Neutrophil (primary cell): ENCODE measurements around the gene PLXNA1.
A peak's percentile ranks its signal among the peaks of the same experiment; 100 is the strongest.

ENCODE experiments used
- H3K27ac ChIP-seq: fragments of 200-600 bp; sonication (generic); 2 replicates; pipeline ENCODE4 v1.5.1; 2016; ENCODE audit warnings: mild to moderate bottlenecking, moderate library complexity
- H3K27me3 ChIP-seq: fragments of 200-600 bp; sonication (generic); 2 replicates; pipeline ENCODE4 v1.6.0; 2016; ENCODE audit warnings: mild to moderate bottlenecking
- H3K36me3 ChIP-seq: fragments of 200-600 bp; sonication (generic); 2 replicates; pipeline ENCODE4 v1.5.1; 2017
- H3K4me1 ChIP-seq, 2 experiments: fragments of 200-600 bp in 1 of 2; sonication (generic) in 1 of 2; 1 replicate in 1 of 2; 2 replicates in 1 of 2; pipeline versions ENCODE4 v1.5.1 to v1.6.1; 2013 to 2016; ENCODE audit warnings: low read depth in 1 of 2, low read length in 1 of 2, mild to moderate bottlenecking in 1 of 2, moderate library complexity in 1 of 2; ENCODE audit not compliant: control insufficient read depth in 1 of 2, insufficient read depth in 1 of 2
- H3K4me3 ChIP-seq, 2 experiments: fragments of 200-600 bp in 1 of 2; sonication (generic) in 1 of 2; 1 replicate in 1 of 2; 2 replicates in 1 of 2; pipeline ENCODE4 v1.5.1; 2013 to 2016; ENCODE audit warnings: low read depth in 1 of 2, low read length in 1 of 2, mild to moderate bottlenecking in 1 of 2, moderate library complexity in 1 of 2
- H3K9me3 ChIP-seq: fragments of 200-600 bp; sonication (generic); 2 replicates; pipeline ENCODE4 v1.5.1; 2016
- CTCF ChIP-seq: fragments of 200-600 bp; sonication (generic); IDR thresholded peaks from 2 replicates; pipeline ENCODE4 v1.5.1; 2016; ENCODE audit warnings: antibody characterized with exemption

PLXNA1 gene

GRCh38 chr3:126982471-126983175, at the start of gene PLXNA1:
Gene PLXNA1 (plus strand): TSS chr3:126983115. CDS start chr3:126988594, 5,479 bp downstream.
- peak; percentile 65 for TF ChIP-seq CTCF
- H3K36me3 ChIP-seq, result no peaks in the 10 kb centered on the region
- H3K27ac ChIP-seq, result no peak within 1 kb of the TSS
- peak within 1 kb of the TSS; percentile 51 to 62 for H3K4me3 ChIP-seq
- no peaks in the 10 kb centered on the region for H3K9me3 ChIP-seq
- H3K4me1 ChIP-seq, result peaks cover 13 to 16% of the 10 kb centered on the region in 2 experiments
- peaks cover 93% of the 10 kb centered on the region for H3K27me3 ChIP-seq

- H3K9me3 ChIP-seq, result no peaks in the 10 kb centered on the region
- TF ChIP-seq CTCF, result no peak
- H3K4me1 ChIP-seq, result no peaks in the 10 kb centered on the region
- H3K27me3 ChIP-seq, result peaks cover 10% of the 10 kb centered on the region
- H3K36me3 ChIP-seq, result no peaks in the 10 kb centered on the region
- no peak overlapping the region for H3K4me3 ChIP-seq
- no peak overlapping the region for H3K27ac ChIP-seq
Observed at GRCh38 chr3:126934031-126934531, 48.8 kb upstream of the PLXNA1 start.

- Histone ChIP-seq H3K4me3 (no peak overlapping the region), H3K27me3 (peaks cover 4% of the 10 kb centered on the region), H3K36me3 (no peaks in the 10 kb centered on the region), H3K4me1 (no peaks in the 10 kb centered on the region), H3K9me3 (no peaks in the 10 kb centered on the region), H3K27ac (no peak overlapping the region)
- TF ChIP-seq CTCF, result no peak
Observed at GRCh38 chr3:126934991-126935390, 47.9 kb upstream of the PLXNA1 start.

- H3K4me3 ChIP-seq, result no peak overlapping the region
- TF ChIP-seq CTCF, result no peak
- no peaks in the 10 kb centered on the region for H3K4me1 ChIP-seq
Observed at GRCh38 chr3:126935756-126936509, 47.0 kb upstream of the PLXNA1 start.

GRCh38 chr3:126936853-126937425, 46.0 kb upstream of the PLXNA1 start:
- no peaks in the 10 kb centered on the region for H3K9me3 ChIP-seq
- no peak overlapping the region for H3K27ac ChIP-seq
- no peak for TF ChIP-seq CTCF
- H3K4me3 ChIP-seq, result no peak overlapping the region
- peaks cover 6% of the 10 kb centered on the region for H3K27me3 ChIP-seq
- no peaks in the 10 kb centered on the region for H3K4me1 ChIP-seq
- H3K36me3 ChIP-seq, result no peaks in the 10 kb centered on the region

More at GRCh38 chr3:126935756-126936509, 47.0 kb upstream of the PLXNA1 start:
- H3K36me3 ChIP-seq, result no peaks in the 10 kb centered on the region
- no peak overlapping the region for H3K27ac ChIP-seq
- peaks cover 6% of the 10 kb centered on the region for H3K27me3 ChIP-seq
- no peaks in the 10 kb centered on the region for H3K9me3 ChIP-seq
